GM19035 (cell line): Measurements from ENCODE around the gene PPEF1.
"Not testable (repeated sequence)": the region's sequence is repeated elsewhere in the genome, so short reads cannot be mapped to it uniquely, and the experiment has no call there.

Experiments
- ATAC-seq: cut with Tn5 transposase; IDR thresholded peaks from one replicate; pipeline ENCODE4 v1.9.1; 2021; ENCODE audit not compliant: unreplicated experiment

The PPEF1 gene

GRCh38 chrX:18701621-18702361, 5.7 kb upstream of the PPEF1 start:
- ATAC-seq = no peak

GRCh38 chrX:18702362-18703195, 4.9 kb upstream of the PPEF1 start:
- no peak for ATAC-seq

- ATAC-seq = no peak
Measured at GRCh38 chrX:18709833-18710232, 2.4 kb downstream of the PPEF1 start.

GRCh38 chrX:18714910-18715309, 7.5 kb downstream of the PPEF1 start:
- no peak for ATAC-seq

GRCh38 chrX:18719852-18720251, 12.4 kb downstream of the PPEF1 start:
- no peak for ATAC-seq

GRCh38 chrX:18721683-18722499, 14.4 kb downstream of the PPEF1 start:
- no peak for ATAC-seq

- no peak for ATAC-seq
Measured at GRCh38 chrX:18722500-18723071, 15.1 kb downstream of the PPEF1 start.

GRCh38 chrX:18725310-18725943, 18.0 kb downstream of the PPEF1 start:
- ATAC-seq = no peak

GRCh38 chrX:18733287-18733686, 25.8 kb downstream of the PPEF1 start:
- ATAC-seq = no peak

DNA sequence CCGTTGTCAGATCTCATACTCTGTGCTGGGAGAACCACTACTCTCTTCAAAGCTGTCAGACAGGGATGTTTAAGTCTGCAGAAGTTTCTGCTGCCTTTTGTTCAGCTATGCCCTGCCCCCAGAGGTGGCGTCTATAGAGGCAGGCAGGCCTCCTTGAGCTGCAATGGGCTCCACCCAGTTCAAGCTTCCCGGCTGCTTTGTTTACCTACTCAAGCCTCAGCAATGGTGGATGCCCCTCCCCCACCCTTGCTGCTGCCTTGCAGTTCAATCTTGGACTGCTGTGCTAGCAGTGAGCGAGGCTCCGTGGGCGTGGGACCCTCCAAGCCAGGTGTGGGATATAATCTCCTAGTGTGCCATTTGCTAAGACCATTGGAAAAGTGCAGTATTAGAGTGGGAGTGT, 32.2 kb downstream of the PPEF1 start:
- ATAC-seq = not testable (repeated sequence)

- no peak for ATAC-seq
Measured at GRCh38 chrX:18748499-18748898, 41.1 kb downstream of the PPEF1 start.

- ATAC-seq = no peak
Measured at GRCh38 chrX:18753631-18754030, 46.2 kb downstream of the PPEF1 start.

DNA sequence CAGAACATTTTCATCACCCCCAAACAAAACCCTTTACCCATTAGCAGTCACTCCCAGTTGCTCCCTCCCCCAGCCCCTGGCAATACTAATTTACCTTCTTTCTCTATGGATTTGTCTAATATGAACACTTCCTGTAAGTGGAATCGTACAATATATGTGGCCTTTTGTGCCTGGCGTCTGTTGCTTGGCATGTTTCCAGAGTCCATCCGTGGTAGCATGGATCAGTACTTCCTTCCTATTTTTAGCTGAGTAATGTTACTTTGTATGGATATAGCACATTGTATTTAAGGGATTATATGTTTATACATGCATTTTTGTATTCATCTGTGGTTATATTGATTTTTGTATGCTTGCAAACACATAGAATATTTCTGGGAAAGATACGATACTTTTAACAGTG, 48.2 kb downstream of the PPEF1 start:
- no peak for ATAC-seq

DNA sequence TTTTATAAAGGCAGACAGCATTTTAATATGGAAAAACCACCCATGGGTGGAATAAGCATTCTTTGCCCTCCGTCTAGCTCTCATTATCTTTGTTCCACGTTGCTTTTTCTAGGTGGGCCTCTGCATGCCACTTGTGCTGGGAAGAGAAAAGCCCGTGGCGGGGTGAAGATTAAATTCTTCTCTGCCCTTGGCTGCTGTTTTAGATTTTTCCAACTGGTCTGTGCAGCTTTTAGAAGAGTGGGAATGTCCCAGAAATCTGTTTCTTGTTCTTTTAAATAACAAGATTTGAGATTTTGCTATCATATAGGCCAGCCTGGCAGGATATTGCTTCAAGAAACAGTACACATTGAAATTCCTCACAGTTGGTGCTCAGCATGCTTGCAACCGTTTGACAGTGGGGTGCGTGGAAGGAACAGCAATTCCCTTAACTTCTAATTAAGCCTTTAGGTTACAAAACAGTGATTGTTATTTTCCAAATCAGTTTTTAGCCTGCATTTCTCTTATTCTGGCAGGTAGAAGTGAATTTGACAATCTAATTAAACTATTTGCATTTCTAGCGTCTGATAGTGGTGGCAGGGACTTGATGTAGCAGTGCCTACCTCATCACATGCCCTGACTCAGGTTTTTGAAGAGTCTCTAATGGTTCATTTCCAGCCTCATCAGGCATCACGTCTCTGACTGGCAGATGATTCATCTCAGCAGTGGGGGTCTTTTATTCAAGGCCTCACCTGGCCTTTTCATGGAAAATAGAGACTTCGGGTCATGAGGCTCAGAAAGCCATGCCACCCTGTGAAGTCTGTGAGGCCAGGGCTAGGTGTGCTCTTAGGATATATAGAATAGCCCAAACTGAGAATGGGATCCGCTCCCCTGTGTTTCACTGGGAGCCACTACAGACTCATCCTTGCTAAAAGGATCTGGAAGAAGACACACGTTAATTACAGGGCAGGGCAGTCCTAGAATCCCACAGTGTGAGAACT, 50.8 kb downstream of the PPEF1 start:
- ATAC-seq = no peak

DNA sequence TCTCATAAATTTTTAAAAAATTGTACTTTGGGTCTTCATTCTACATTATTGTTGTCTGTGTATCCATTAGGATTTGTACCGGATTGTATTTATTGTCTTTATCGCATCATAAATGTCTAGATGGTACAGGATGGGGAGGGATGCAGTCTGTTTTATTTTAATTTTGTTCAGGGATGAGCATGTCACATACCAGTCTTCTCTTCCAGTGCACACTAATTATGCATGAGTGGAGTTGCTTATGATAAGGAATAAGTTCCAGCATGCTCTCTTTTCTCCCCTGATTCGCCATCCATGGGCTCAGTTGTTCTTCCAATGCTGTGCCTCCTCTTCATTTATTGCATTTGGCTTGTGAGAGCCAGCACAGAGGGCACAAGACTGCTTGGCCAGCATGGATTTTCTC, 54.3 kb downstream of the PPEF1 start:
- no peak for ATAC-seq

DNA sequence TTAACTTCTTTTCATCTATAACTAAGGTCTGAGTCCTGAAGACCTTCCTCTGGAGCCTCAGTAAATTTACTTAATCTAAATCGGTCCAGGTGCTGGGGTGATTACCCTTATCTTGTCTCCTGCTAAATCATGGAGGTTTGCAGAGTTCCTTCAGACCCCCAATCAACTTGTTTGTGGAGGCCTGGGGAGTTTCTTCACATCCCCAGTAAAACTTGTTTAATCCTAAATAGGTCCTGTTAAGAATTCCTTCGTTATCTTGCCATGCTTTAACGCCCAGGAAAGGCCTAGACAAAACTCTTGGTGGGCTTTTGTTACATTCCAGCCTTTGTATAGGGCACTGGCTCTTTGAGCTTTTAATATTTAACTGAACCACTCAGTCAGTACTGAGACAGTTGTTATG, 55.7 kb downstream of the PPEF1 start:
- ATAC-seq = not testable (repeated sequence)

DNA sequence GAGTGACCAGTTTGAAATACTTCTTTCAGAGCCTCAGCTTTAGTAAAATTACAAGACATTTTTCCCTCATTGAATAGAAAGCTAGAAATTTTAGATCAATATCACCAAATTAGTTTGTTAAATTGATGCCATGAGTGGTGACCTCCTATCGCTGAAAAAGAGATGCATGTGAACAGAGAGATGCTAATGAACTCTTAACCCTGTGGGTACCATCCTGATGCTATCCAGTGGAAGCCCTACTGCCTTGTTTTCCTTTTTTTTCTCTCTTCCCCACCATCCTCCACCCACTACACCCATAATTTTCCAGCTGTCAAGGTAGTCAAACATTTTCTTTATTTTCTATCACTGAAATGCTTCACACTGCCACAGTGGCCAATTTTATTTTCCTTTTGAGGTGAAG, 61.9 kb downstream of the PPEF1 start:
- no peak for ATAC-seq

GRCh38 chrX:18769812-18770573, 62.5 kb downstream of the PPEF1 start:
- no peak for ATAC-seq

GRCh38 chrX:18789916-18790315, 82.5 kb downstream of the PPEF1 start:
- no peak for ATAC-seq
